VCaP (cell line): ENCODE measurements around the gene SIPA1L3.

ENCODE experiments used
- H3K27ac ChIP-seq: fragments of 450-650 bp; 2 replicates; pipeline ENCODE4 v1.5.1; 2017
- CTCF ChIP-seq: fragments of 450-650 bp; conservative IDR thresholded peaks from 2 replicates; pipeline ENCODE4 v1.5.1; 2017; ENCODE audit warnings: mild to moderate bottlenecking, moderate library complexity

The SIPA1L3 gene

DNA sequence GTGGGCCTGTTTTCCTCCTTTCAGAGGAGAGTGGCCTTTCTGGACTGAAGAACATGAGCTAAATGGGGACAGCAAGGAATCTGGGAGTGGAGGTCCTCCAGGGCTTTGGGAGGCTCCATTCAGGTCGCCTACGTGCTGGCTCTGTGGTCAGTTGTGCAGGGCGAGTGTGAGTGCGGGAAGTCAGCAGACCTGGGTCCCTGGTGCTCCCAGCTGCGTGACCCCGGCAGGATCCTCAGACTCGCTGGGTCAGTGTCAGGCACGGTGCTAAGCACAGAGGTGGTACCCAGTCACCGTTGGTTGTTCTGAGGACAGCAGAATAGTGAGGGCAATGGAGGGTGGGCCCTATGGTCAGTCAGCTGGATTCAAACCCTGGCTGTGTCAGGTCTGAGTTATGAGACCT is 85.8 kb downstream of the SIPA1L3 start:
- no peak for TF ChIP-seq CTCF
- H3K27ac ChIP-seq = no peak overlapping the region

DNA sequence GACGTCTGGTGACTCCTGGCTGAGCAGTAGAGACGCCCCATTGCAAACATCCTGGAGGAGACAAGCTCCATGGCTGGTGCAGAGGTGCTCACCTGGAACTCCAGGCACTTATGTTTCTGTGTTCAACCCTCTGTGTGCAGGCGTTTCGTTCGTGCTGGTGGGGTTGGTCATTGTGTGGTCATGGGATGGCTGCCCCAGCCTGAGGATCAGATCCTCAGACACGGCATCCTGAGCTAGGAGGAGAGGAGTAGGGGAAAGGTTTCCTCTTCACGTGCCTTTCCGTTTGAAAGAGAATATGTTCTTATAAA is 87.8 kb downstream of the SIPA1L3 start:
- H3K27ac ChIP-seq = no peak overlapping the region

GRCh38 chr19:37995346-37995745 is 88.3 kb downstream of the SIPA1L3 start:
- H3K27ac ChIP-seq = no peak overlapping the region
- TF ChIP-seq CTCF = no peak

More for the DNA sequence above, 87.8 kb downstream of the SIPA1L3 start:
- TF ChIP-seq CTCF = no peak

DNA sequence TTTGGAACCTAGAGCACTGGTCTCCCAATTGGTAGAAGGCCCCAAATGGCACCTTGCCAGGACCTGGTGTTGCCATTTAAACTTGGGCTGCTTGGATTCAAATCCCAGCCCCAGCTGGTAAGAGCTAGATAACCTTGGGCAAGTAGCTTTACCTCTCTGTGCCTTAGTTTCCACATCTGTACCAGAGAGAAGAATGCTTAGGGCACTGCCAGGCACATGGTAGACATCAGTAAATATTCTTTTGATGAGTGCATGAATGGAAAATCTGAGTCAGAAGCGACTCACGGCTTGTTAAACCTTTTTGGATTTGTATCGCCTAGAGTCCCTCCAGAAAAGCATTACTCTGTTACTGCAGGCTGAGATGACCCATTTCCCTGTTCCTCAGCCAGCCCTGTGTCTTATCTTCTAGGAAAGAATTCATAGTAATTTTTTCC is 90.9 kb downstream of the SIPA1L3 start:
- no peak for TF ChIP-seq CTCF
- H3K27ac ChIP-seq = no peak overlapping the region

- no peak overlapping the region for H3K27ac ChIP-seq
- TF ChIP-seq CTCF = no peak
Observed at GRCh38 chr19:37998801-37999308, 91.8 kb downstream of the SIPA1L3 start.

DNA sequence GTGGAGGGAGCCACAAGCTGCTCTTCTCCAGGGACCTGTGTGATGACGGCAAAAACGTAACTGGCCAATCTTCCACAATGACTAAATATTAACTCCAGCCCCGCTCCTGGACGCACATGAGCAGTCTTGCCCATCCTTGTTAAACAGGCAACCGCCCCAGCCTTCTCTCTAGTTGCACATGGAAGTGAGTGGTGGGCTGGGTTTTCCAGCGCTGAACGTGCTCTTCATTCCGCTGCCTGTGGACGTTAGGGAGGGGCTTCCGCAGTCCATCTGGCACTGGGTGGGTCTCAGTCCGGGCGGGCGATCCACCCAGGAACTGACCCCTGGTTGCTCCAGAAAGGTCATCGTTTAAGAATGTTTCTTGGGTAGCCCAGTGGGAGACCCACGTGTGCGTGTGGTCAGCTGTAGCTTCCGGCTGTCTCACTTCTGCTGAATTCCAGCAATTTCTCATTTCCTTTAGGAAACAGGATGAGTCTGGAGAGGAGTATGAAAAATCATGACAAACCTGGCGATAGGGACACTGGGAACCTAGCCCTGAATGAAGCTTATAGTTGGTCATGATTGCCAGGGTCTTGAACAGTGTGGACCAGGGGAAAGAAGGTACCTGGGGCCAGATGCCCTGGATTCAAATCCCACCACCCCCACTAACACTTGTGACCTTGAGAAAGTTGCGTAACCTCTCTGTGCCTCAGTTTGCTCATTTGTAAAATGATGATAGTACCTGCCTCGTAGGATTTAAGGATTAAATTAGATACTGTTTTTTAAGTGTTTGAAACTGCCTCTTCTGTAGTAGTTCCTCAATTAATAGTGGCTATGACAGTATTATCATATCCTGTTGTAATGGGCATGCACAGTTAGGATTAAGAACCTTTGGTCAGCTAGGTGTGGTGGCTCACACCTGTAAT is 92.6 kb downstream of the SIPA1L3 start:
- no peak overlapping the region for H3K27ac ChIP-seq

More for the DNA sequence above, 92.6 kb downstream of the SIPA1L3 start:
- TF ChIP-seq CTCF = no peak
